Tibial artery (tissue), 4 donors: ENCODE results near the gene CACNA1E.
"Not testable (repeated sequence)": the region's sequence is repeated elsewhere in the genome, so short reads cannot be mapped to it uniquely, and the experiment has no call there.

Experiments used
- DNase-seq, 2 donors: peaks; one replicate each; pipeline ENCODE4 v3.0.0-alpha.2; 2019
- H3K27ac ChIP-seq, 2 donors: fragments of 200-600 bp; sonication (generic) in 1 of 2; 1 replicate in 1 of 2; 2 replicates in 1 of 2; pipeline ENCODE4 v1.5.1; 2018 to 2019; ENCODE audit warnings: mild to moderate bottlenecking in 1 of 2
- H3K27me3 ChIP-seq, 2 donors: fragments of 200-600 bp; sonication (generic) in 1 of 2; one replicate each; pipeline versions ENCODE4 v1.5.1 to v1.6.0; 2016 to 2019
- H3K36me3 ChIP-seq, 3 donors: fragments of 200-600 bp; sonication (generic) in 2 of 3; one replicate each; pipeline ENCODE4 v1.5.1; 2016 to 2019; ENCODE audit warnings: mild to moderate bottlenecking in 2 of 3
- H3K4me1 ChIP-seq, 4 donors: fragments of 200-600 bp; sonication (generic) in 2 of 4; 1 replicate in 3 of 4; 2 replicates in 1 of 4; pipeline ENCODE4 v1.5.1; 2016 to 2019
- H3K4me3 ChIP-seq, 2 donors: fragments of 200-600 bp; sonication (generic) in 1 of 2; 1 replicate in 1 of 2; 2 replicates in 1 of 2; pipeline ENCODE4 v1.5.1; 2018 to 2019; ENCODE audit warnings: mild to moderate bottlenecking in 2 of 2
- H3K9me3 ChIP-seq, 3 donors: fragments of 200-600 bp; sonication (generic) in 1 of 3; one replicate each; pipeline ENCODE4 v1.5.1; 2016 to 2019
- intact Hi-C: fragments of 100-400 bp; cut with DNase I; formaldehyde crosslinking; loops from one replicate; pipeline ENCODE4 v1.15.0; 2023; ENCODE audit warnings: low total_unique reads
- TF ChIP-seq, protein P1 (sequence below), 2 experiments: fragments of 200-600 bp in 1 of 2; fragments of 450-650 bp in 1 of 2; IDR thresholded peaks; one replicate each; pipeline ENCODE4 v1.5.1; 2017 to 2019; ENCODE audit warnings: antibody characterized with exemption in 2 of 2, mild to moderate bottlenecking in 1 of 2, moderate library complexity in 1 of 2

The CACNA1E gene

DNA sequence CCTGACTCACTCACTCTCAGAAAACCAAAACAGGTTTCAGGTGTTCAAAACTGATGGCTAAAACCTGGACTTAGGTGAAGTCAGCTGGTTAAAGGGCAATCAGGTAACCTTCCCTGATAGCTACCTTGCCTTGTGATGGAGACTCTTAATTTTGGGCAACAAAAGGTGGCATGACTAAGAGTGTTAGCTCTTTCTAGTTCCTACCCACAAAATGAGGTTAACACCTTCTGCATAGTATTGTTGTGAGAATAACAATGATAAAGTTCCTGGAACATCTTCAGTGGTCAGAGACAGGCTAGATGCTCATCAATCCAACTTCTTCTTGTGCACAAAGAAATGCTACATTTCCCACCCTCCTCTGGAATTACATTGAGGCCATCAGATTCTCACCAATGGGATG lies 363.4 kb downstream of the CACNA1E start:
- Histone ChIP-seq H3K36me3 (no peaks in the 10 kb centered on the region), H3K4me3 (no peak overlapping the region), H3K4me1 (no peaks in the 10 kb centered on the region), H3K27me3 (no peaks in the 10 kb centered on the region), H3K9me3 (no peaks in the 10 kb centered on the region), H3K27ac (no peak overlapping the region)
- no peak for DNase-seq
- intact Hi-C loops = no loop called here
- TF ChIP-seq, protein P1, sequence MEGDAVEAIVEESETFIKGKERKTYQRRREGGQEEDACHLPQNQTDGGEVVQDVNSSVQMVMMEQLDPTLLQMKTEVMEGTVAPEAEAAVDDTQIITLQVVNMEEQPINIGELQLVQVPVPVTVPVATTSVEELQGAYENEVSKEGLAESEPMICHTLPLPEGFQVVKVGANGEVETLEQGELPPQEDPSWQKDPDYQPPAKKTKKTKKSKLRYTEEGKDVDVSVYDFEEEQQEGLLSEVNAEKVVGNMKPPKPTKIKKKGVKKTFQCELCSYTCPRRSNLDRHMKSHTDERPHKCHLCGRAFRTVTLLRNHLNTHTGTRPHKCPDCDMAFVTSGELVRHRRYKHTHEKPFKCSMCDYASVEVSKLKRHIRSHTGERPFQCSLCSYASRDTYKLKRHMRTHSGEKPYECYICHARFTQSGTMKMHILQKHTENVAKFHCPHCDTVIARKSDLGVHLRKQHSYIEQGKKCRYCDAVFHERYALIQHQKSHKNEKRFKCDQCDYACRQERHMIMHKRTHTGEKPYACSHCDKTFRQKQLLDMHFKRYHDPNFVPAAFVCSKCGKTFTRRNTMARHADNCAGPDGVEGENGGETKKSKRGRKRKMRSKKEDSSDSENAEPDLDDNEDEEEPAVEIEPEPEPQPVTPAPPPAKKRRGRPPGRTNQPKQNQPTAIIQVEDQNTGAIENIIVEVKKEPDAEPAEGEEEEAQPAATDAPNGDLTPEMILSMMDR (IDR thresholded peaks at IDR 0.05) = no peak

DNA sequence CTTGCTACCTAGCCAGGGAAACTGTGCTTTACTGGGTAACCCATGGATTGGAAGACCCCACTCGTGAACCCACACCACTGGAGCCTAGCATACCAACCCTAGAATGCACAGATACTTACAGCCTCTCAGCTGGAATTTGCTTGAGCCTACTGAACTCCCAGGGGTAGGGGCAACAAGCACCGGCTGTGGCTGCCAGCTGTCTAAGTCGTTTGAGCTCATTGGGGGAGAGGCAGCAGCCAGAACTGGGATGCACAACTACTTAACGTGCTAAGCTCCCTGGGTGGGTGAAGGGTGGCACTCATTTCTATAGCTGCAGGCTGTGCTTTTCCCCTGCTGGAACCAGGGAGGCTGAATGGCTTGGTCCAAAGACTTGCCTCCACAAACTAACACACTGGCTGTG lies 365.8 kb downstream of the CACNA1E start:
- H3K36me3 ChIP-seq = no peaks in the 10 kb centered on the region
- TF ChIP-seq, protein P1 (IDR thresholded peaks at IDR 0.05) = no peak
- no peak overlapping the region for H3K4me3 ChIP-seq
- H3K4me1 ChIP-seq = no peaks in the 10 kb centered on the region
- H3K27me3 ChIP-seq = no peaks in the 10 kb centered on the region
- H3K27ac ChIP-seq = no peak overlapping the region
- H3K9me3 ChIP-seq = no peaks in the 10 kb centered on the region
- intact Hi-C loops = no loop called here
- no peak for DNase-seq

DNA sequence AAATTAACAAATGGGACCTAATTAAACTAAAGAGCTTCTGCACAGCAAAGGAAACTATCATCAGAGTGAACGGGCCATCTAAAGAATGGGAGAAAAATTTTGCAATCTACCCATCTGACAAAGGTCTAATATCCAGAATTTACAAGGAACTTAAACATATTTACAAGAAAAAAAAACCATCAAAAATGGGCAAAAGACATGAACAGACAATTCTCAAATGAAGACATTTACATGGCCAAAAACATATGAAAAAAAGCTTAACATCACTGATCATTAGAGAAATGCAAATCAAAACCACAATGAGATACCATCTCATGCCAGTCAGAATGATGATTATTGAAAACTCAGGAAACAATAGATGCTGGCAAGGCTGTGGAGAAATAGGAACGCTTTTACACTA lies 370.9 kb downstream of the CACNA1E start:
- H3K27me3 ChIP-seq, H3K36me3 ChIP-seq, H3K9me3 ChIP-seq, H3K27ac ChIP-seq, H3K4me1 ChIP-seq, H3K4me3 ChIP-seq, DNase-seq, intact Hi-C loops: not testable (repeated sequence)

DNA sequence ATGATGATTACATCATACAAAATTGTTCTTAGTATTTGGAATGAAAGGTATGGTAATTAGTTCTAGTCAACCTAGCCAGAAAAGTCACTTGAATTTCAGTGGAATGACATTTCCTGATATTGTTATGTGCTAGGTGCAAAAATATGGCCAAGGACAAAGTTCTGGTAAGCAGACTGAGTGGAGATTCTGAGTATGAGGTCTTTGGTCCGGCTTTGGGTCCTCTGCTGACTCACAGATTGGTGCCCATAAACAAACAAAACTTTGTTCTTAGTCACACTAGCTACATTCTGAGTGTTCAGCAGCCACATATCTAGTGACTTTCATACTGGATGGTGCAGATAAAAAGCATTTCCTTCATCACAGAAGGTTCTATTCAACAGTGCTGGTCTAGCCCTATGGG lies 372.1 kb downstream of the CACNA1E start:
- TF ChIP-seq, protein P1 (IDR thresholded peaks at IDR 0.05) = no peak
- H3K9me3 ChIP-seq = no peaks in the 10 kb centered on the region
- intact Hi-C loops = no loop called here
- no peaks in the 10 kb centered on the region for H3K4me1 ChIP-seq
- no peaks in the 10 kb centered on the region for H3K27me3 ChIP-seq
- H3K4me3 ChIP-seq = no peak overlapping the region
- no peaks in the 10 kb centered on the region for H3K36me3 ChIP-seq
- H3K27ac ChIP-seq = no peak overlapping the region
- DNase-seq = no peak
